G401 (cell line): ENCODE measurements around the gene CLMN. TPM values are rescaled to one million over a fixed set of nuclear protein-coding genes. Genes with fewer than 3 reads are reported as not detected.

Experiments used
- DNase-seq: peaks from one replicate; pipeline ENCODE4 v3.0.0-alpha.2; 2015; ENCODE audit warnings: low spot score
- in situ Hi-C: cut with HindIII; loops from 2 replicates; pipeline ENCODE4 v1.10.0; 2016; ENCODE audit warnings: low sequenced_read_pairs, mixed read lengths
- total RNA-seq: library from RNA; depleted of rRNA; stranded (reverse); fragments of >200 nt; shearing (Covaris generic); gene quantifications from 2 replicates; pipeline ENCODE4 v1.2.3, GENCODE V29; 2014

The CLMN gene
- total RNA-seq, 1 experiment from 2014 or later: not detected

GRCh38 chr14:95235767-95236166 is 83.9 kb downstream of the CLMN start:
- DNase-seq: no peak
- in situ Hi-C loops: no loop called here

GRCh38 chr14:95235351-95235750 is 84.4 kb downstream of the CLMN start:
- DNase-seq: no peak
- in situ Hi-C loops: no loop called here

GRCh38 chr14:95234426-95234825 is 85.3 kb downstream of the CLMN start:
- DNase-seq: no peak
- in situ Hi-C loops: no loop called here

DNA sequence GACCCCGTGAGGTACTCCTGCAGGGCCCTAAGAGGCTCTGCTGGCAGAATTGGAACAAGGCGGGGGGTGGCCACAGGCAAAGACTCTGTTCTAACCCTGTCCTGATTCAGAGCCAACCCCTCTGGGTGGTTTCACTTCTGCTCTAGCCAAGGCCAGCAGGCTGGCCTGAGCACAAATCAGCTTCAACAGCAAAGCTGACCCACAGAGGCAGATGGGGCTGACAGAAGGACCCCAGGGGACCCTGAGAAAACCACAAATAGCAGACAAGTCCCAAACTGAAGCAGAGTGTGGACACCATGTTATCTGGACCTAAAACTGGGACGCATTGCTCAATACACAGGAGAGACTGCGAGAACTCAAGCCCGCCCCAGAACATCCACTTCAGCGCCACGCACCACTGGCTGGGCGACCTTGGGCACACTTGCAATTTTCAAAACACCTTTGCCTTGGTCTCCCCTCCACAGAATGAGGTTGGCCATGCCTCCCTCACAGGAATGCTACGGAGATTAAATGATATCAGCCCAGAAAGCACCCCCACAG is 85.9 kb downstream of the CLMN start:
- DNase-seq: peak; percentile 56
- in situ Hi-C loops: no loop called here

- in situ Hi-C loops: no loop called here
- no peak for DNase-seq
Observed at GRCh38 chr14:95232894-95233584, 86.7 kb downstream of the CLMN start.

DNA sequence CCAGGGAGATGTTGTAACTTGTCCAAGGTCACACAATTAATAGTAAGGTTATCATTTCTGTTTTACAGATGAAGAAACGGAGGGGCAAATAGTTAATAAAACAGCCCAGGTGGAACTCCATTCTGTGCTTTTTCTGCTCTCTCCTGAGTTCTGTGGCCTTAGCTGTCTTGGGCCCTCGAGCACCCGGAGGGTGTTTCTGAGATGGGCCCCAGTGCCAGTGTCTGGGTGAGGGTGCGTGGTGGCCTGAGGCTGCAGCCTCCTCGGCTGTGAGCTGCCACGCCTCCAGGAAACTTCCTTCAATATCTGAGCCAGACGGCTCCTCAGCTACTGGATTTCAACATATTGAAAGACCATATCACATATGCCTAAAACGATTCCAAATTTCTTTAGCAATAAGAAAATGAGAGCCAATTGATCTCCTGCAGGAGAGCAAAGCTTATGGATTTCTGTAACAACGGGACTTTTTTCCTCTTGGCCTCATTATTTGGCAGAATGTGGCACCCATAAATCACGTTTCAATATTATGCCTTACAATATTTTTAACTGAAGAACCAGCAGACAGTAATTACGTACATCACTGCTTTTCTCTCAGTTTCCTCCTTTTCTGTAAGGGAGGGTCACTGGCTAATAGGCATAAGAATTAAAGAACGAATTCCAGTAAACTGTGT is 87.6 kb downstream of the CLMN start:
- in situ Hi-C loops: no loop called here
- DNase-seq: no peak

GRCh38 chr14:95229749-95230148 is 90.0 kb downstream of the CLMN start:
- no peak for DNase-seq
- in situ Hi-C loops: no loop called here

- in situ Hi-C loops: no loop called here
Observed at GRCh38 chr14:95228240-95228639, 91.5 kb downstream of the CLMN start.

DNA sequence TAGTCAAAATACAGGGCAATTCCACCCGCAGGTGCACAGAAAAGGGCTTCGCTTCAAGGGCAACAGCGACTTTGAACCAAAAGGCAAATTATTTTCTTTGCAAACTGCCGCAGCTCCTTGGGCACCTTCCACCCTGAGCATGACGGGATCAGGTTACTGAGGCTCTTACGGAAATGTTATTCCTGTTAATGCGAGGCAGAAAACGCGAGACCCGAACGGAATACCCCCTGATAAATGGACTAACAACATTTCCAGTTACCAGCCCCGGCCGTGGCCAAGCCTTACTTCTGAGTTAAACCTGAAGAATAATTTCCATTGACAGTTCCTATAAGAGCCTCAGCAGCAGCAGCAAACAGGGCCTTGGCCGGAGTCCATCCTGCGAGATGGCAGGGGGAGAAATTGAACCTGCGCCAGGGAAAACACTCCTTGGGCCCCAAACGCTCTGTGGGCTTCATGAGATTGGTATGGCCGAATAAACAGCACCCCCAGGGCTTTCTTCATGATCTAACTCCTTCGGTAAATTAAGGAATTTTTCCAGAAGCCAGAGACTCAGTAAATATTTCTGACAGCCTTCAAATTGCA is 92.3 kb downstream of the CLMN start:
- no peak for DNase-seq
- in situ Hi-C loops: no loop called here

More at GRCh38 chr14:95228240-95228639, 91.5 kb downstream of the CLMN start:
- no peak for DNase-seq

DNA sequence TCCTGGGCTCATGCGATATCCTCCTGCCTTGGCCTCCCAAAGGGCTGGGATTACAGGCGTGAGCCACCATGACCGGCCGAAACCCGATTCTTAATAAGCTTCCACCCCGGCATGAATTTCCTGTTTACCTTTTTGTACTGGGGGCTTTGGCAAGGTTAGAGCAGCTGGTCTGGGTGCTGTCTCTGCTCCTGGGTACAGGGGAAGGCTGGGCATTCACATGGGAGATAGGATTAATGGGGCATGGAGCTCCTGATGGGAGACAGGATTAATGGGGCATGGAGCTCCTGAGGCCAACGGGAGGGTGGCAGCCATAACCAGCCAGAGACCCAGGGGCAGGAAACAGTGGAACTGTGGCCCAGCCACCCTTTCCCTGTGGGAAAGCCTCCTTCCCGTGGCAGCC is 92.9 kb downstream of the CLMN start:
- in situ Hi-C loops: no loop called here
- no peak for DNase-seq

GRCh38 chr14:95225251-95225887 is 94.3 kb downstream of the CLMN start:
- in situ Hi-C loops: no loop called here
- DNase-seq: no peak

DNA sequence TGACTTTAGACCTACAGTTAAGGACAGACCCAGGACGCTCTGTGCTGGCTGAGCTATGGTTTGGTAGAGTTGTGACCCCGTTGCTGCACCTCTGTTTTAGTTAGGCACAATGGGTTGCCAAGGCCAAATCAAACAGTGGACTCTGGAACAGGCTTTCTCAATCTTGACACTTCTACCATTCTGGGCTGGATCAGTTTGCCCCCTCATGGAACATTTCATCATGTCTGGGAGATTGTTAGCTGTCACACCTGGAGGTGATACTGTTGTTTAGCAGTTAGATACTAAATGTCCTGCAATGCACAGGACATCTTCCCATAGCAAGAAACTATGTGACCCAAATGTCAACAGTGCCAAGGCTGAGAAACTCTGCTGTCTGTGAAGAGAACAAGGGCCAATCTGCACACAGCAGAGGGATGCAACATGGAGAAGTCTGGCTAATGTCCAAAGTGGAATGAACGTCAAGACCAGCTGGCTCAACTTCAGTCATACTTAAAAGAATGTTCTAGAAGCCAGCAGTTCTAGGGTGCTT is 96.8 kb downstream of the CLMN start:
- no peak for DNase-seq
- in situ Hi-C loops: no loop called here

DNA sequence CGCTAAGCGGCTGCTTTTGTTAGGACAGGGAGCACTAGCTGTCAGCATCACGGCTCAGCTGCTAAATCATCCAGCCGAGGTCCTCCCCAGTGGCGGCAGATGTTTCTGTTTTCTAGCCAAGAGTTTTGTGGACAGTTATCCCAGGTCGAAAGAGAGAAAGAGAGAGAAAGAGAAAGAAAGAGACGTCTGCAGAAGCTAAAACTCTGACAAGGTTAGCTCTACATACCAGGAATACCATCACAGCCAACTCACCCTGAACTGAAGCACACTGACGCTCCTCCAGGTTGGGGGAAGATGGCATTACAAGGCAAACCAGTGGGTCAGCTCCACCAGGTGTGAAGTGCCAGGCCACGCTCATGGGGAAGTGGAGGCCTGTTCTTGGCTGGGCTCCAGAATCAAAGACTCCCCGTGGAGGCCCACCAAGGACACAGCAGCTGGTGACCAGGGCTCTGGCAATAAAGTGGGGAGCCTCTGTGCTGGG is 97.5 kb downstream of the CLMN start:
- DNase-seq: no peak
- in situ Hi-C loops: no loop called here

GRCh38 chr14:95221531-95221930 is 98.2 kb downstream of the CLMN start:
- no peak for DNase-seq
- in situ Hi-C loops: no loop called here

DNA sequence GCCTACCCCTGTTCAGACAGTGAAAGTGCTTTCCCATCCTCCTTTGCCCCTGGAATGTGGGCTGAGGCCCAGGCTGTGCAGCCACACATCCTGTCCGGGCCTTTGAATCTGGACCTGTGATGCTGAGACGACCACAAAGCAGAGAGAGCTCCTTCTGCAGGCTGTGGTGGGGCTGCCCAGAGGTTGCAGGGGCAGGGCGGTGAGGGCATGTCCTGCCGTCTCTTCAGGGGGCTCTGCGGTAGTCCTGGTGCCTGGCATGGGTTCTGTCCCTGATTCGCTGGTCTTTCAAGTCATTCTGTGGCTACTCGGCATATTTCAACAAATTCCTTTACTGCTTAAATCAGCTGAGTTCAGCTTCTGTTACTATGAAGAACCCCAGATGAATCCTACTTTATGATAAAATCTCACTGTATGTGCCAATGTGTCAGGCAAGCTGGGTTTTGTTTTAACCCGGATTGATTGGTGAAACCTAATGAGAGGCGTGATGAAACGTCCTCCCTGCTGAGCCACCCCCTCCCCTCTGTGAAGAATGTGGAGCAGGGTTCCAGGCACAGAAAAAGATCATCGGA is 99.0 kb downstream of the CLMN start:
- in situ Hi-C loops: no loop called here

GRCh38 chr14:95218472-95219193 is 101.1 kb downstream of the CLMN start:
- in situ Hi-C loops: no loop called here
- DNase-seq: no peak

More for the DNA sequence above, 99.0 kb downstream of the CLMN start:
- no peak for DNase-seq

DNA sequence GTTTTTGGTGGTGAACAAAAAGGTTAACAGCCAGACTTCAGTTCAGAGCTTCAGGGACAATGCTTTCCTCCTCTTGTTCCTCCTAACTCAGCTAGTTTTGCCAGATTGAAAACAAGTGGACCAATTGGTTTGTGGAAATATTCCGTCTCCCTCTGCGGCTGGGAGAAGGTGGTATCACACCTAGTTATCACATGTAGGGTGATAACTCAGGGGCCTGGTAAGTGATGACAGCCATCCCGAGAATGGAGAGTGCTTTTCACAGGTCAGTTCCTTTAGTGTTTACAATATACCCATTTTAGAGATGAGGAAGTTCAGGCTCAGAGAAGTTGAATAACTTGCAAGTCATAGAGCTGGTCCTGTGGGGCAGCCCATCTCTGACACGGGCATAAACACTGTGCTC is 101.7 kb downstream of the CLMN start:
- DNase-seq: no peak
- in situ Hi-C loops: no loop called here

DNA sequence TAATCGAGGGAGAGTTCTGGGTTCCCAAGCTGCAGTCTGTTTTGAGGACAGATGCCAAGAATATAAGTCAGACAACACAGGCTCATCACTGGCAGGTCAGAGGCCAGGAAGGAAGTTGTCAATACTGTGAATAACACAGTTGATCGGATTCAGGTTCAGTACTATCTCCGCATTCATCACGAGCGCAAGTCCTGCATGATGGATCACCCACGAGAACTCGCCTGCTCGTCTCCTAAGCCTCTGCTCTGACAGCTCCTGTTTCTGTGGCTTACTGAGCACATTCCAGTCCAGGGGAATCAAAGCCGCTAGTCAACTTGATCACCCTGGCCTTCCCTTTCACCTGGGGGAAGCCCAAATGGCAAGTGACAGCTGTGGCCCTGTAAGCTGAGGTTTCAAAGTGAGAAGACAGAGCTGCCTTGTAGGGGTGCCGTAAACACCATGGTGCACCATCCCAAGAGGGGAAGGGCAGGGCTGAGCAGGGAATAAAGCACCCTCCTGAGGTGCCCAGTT is 102.3 kb downstream of the CLMN start:
- in situ Hi-C loops: no loop called here

More for the DNA sequence above, 102.3 kb downstream of the CLMN start:
- DNase-seq: no peak
